IMR-90 (cell line): ENCODE data around the gene RAI1. TPM values are rescaled to one million over a fixed set of nuclear protein-coding genes. Genes with fewer than 3 reads are reported as not detected.

Source experiments
- ATAC-seq: fragments of 200-7000 bp; cut with Tn5 transposase; 2 replicates; pipeline ENCODE4 v1.9.1; 2020; ENCODE audit warnings: low read depth, mild to moderate bottlenecking, moderate library complexity
- BruUV-seq: library from RNA; stranded (reverse); fragments of 400-500 nt; replicated peaks from 2 replicates; lab custom pipeline; 2021; lab: Mats Ljungman, UMichigan
- CTCF ChIA-PET: fragments of 300-600 bp; formaldehyde crosslinking; extraction: SDS; loops from one replicate; lab custom pipeline; 2021; ENCODE audit warnings: antibody characterized with exemption; lab: Yijun Ruan, JAX
- POLR2A ChIA-PET: fragments of 300-600 bp; sonication (Branson Sonifier 250); formaldehyde crosslinking; loops from one replicate; lab custom pipeline; 2022; ENCODE audit warnings: antibody characterized with exemption; ENCODE audit not compliant: unreplicated experiment; lab: Charles Lee
- DNase-seq: peaks from one replicate; pipeline ENCODE4 v3.0.0; 2013
- H2AFZ ChIP-seq: replicated peaks from 2 replicates; pipeline ENCODE3; 2013; ENCODE audit warnings: low read length, mild to moderate bottlenecking; ENCODE audit not compliant: poor library complexity
- H2AK5ac ChIP-seq: 2 replicates; pipeline ENCODE4 v1.6.1; 2013; ENCODE audit warnings: low read depth, low read length, inconsistent platforms
- H2AK9ac ChIP-seq: replicated peaks from 2 replicates; pipeline ENCODE3; 2013; ENCODE audit warnings: mild to moderate bottlenecking, low read depth, low read length, moderate library complexity; ENCODE audit not compliant: poor library complexity
- H2BK120ac ChIP-seq: 2 replicates; pipeline ENCODE4 v1.6.1; 2013; ENCODE audit warnings: low read depth, low read length, inconsistent platforms
- H2BK15ac ChIP-seq: 3 replicates; pipeline ENCODE4 v1.6.1; 2013; ENCODE audit warnings: low read depth, low read length, inconsistent platforms
- H2BK20ac ChIP-seq: 2 replicates; pipeline ENCODE4 v1.6.1; 2013; ENCODE audit warnings: low read depth, mild to moderate bottlenecking, inconsistent platforms, low read length, moderate library complexity
- H2BK5ac ChIP-seq: 2 replicates; pipeline ENCODE4 v1.6.1; 2013; ENCODE audit warnings: mild to moderate bottlenecking, low read depth, low read length, inconsistent platforms; ENCODE audit not compliant: poor library complexity, severe bottlenecking
- H3K14ac ChIP-seq: replicated peaks from 2 replicates; pipeline ENCODE4 v1.6.1; 2013; ENCODE audit warnings: low read depth, low read length, inconsistent platforms
- H3K18ac ChIP-seq: 2 replicates; pipeline ENCODE4 v1.6.1; 2013; ENCODE audit warnings: low read depth, low read length, control low read depth
- H3K23ac ChIP-seq: 2 replicates; pipeline ENCODE4 v1.6.1; 2013; ENCODE audit warnings: low read depth, low read length, inconsistent platforms
- H3K27ac ChIP-seq: 2 replicates; pipeline ENCODE4 v1.5.1; 2013; ENCODE audit warnings: mild to moderate bottlenecking, control low read depth, low read length; ENCODE audit not compliant: insufficient read depth
- H3K27me3 ChIP-seq: 2 replicates; pipeline ENCODE4 v1.6.1; 2013; ENCODE audit warnings: low read length; ENCODE audit not compliant: control insufficient read depth, insufficient read depth
- H3K36me3 ChIP-seq: 2 replicates; pipeline ENCODE4 v1.6.1; 2013; ENCODE audit warnings: low read length, mixed read lengths; ENCODE audit not compliant: control insufficient read depth, insufficient read depth
- H3K4ac ChIP-seq: 2 replicates; pipeline ENCODE4 v1.6.1; 2013; ENCODE audit warnings: low read depth, low read length, inconsistent platforms
- H3K4me1 ChIP-seq: 2 replicates; pipeline ENCODE4 v1.6.1; 2013; ENCODE audit warnings: low read length, mixed read lengths; ENCODE audit not compliant: control insufficient read depth, insufficient read depth
- H3K4me2 ChIP-seq: 2 replicates; pipeline ENCODE4 v1.6.1; 2013; ENCODE audit warnings: low read depth, mild to moderate bottlenecking, control low read depth, low read length, moderate library complexity
- H3K4me3 ChIP-seq: 2 replicates; pipeline ENCODE4 v1.5.1; 2013; ENCODE audit warnings: low read depth, mild to moderate bottlenecking, control low read depth, low read length, moderate library complexity; ENCODE audit not compliant: insufficient read depth
- H3K56ac ChIP-seq: 2 replicates; pipeline ENCODE4 v1.6.1; 2013; ENCODE audit warnings: low read length, inconsistent platforms; ENCODE audit not compliant: insufficient read depth; ENCODE audit errors: extremely low read depth
- H3K79me1 ChIP-seq, 2 experiments: 2 replicates each; pipeline ENCODE4 v1.6.1; 2013; ENCODE audit warnings: low read length in 2 of 2, inconsistent platforms in 1 of 2, low read depth in 1 of 2
- H3K9ac ChIP-seq: 2 replicates; pipeline ENCODE4 v1.6.1; 2013; ENCODE audit warnings: low read depth, low read length, control low read depth
- H3K9me1 ChIP-seq: 2 replicates; pipeline ENCODE4 v1.6.1; 2013; ENCODE audit warnings: low read length, inconsistent platforms; ENCODE audit not compliant: insufficient read depth
- H3K9me3 ChIP-seq: 2 replicates; pipeline ENCODE4 v1.6.1; 2013; ENCODE audit warnings: low read length; ENCODE audit not compliant: control insufficient read depth, insufficient read depth
- H4K20me1 ChIP-seq: 2 replicates; pipeline ENCODE4 v1.6.1; 2013; ENCODE audit warnings: low read length, inconsistent platforms; ENCODE audit not compliant: insufficient read depth
- H4K5ac ChIP-seq: 2 replicates; pipeline ENCODE4 v1.6.1; 2013; ENCODE audit warnings: mild to moderate bottlenecking, low read depth, low read length, control low read depth
- H4K8ac ChIP-seq, 2 experiments: 2 replicates each; pipeline ENCODE4 v1.6.1; 2013; ENCODE audit warnings: low read depth in 2 of 2, low read length in 2 of 2, control low read depth in 1 of 2, inconsistent platforms in 1 of 2
- H4K91ac ChIP-seq: 2 replicates; pipeline ENCODE4 v1.6.1; 2013; ENCODE audit warnings: low read depth, low read length, inconsistent platforms; ENCODE audit not compliant: insufficient read depth
- BHLHE40 ChIP-seq: fragments of 150-350 bp; IDR thresholded peaks from 2 replicates; pipeline ENCODE4 v1.6.1; 2016; ENCODE audit warnings: mild to moderate bottlenecking, low read depth, low read length
- CEBPB ChIP-seq: IDR thresholded peaks from 2 replicates; pipeline ENCODE4 v1.6.1; 2012; ENCODE audit warnings: low read depth, low read length, improper control_type of control experiment
- CHD1 ChIP-seq: IDR thresholded peaks from 2 replicates; pipeline ENCODE4 v1.6.1; 2012; ENCODE audit warnings: low read depth, low read length, improper control_type of control experiment
- MAFK ChIP-seq: IDR thresholded peaks from 2 replicates; pipeline ENCODE4 v1.6.1; 2012; ENCODE audit warnings: low read depth, low read length, improper control_type of control experiment
- MAZ ChIP-seq: IDR thresholded peaks from 2 replicates; pipeline ENCODE4 v1.6.1; 2012; ENCODE audit warnings: low read depth, mild to moderate bottlenecking, low read length, improper control_type of control experiment, moderate library complexity, borderline replicate concordance
- MXI1 ChIP-seq: IDR thresholded peaks from 2 replicates; pipeline ENCODE4 v1.6.1; 2012; ENCODE audit warnings: low read depth, mild to moderate bottlenecking, low read length, moderate library complexity, borderline replicate concordance
- NFE2L2 ChIP-seq: fragments of 150-350 bp; IDR thresholded peaks from 2 replicates; pipeline ENCODE4 v1.6.1; 2016; ENCODE audit warnings: low read depth, mild to moderate bottlenecking, low read length
- POLR2A ChIP-seq: IDR thresholded peaks from 2 replicates; pipeline ENCODE4 v1.6.1; 2012; ENCODE audit warnings: mild to moderate bottlenecking, low read depth, low read length
- RAD21 ChIP-seq: IDR thresholded peaks from 2 replicates; pipeline ENCODE4 v1.6.1; 2012; ENCODE audit warnings: low read length, improper control_type of control experiment
- RCOR1 ChIP-seq: IDR thresholded peaks from 2 replicates; pipeline ENCODE4 v1.6.1; 2012; ENCODE audit warnings: mild to moderate bottlenecking, low read length, improper control_type of control experiment; ENCODE audit not compliant: insufficient replicate concordance
- RFX5 ChIP-seq: IDR thresholded peaks from 2 replicates; pipeline ENCODE4 v1.8.0; 2012; ENCODE audit warnings: low read depth, mild to moderate bottlenecking, low read length, moderate library complexity
- SMC3 ChIP-seq: fragments of 150-350 bp; IDR thresholded peaks from 2 replicates; pipeline ENCODE4 v1.6.1; 2016; ENCODE audit warnings: low read depth, mild to moderate bottlenecking, antibody characterized with exemption, low read length, moderate library complexity
- WGBS, 2 experiments: methylation state at CpG; one replicate each; pipeline versions ENCODE4 v1.1.5 to v1.1.7; 2013; ENCODE audit warnings: missing lambda C conversion rate in 2 of 2; ENCODE audit not compliant: insufficient read length in 1 of 2; ENCODE audit errors: extremely low coverage in 2 of 2; 5-methylcytosine and 5-hydroxymethylcytosine counted together
- dilution Hi-C: fragments of 300-500 bp; cut with HindIII; formaldehyde crosslinking; loops from one replicate; pipeline ENCODE4 v1.14.3; 2018; ENCODE audit warnings: low sequenced_read_pairs; ENCODE audit not compliant: unreplicated experiment
- in situ Hi-C: fragments of 300-500 bp; cut with MboI; formaldehyde crosslinking; loops from 3 replicates; pipeline ENCODE4 v1.14.3; 2019; ENCODE audit warnings: low sequenced_read_pairs, inconsistent platforms, mixed read lengths
- intact Hi-C: fragments of 100-400 bp; cut with micrococcal nuclease; formaldehyde crosslinking; loops from 2 replicates; pipeline ENCODE4 v1.10.0; 2022
- polyA plus RNA-seq, 3 experiments: library from polyadenylated mRNA; depleted of rRNA; stranded (reverse); fragments of >200 nt; gene quantifications; 2 replicates each; pipeline ENCODE4 v1.2.3, GENCODE V29; 2012; ENCODE audit warnings: low replicate concordance in 1 of 3
- total RNA-seq: library from RNA; depleted of rRNA; stranded (reverse); fragments of >200 nt; gene quantifications from 2 replicates; pipeline ENCODE4 v1.2.3, GENCODE V29; 2012
- TF ChIP-seq, protein P1 (sequence below): conservative IDR thresholded peaks from 2 replicates; pipeline ENCODE4 v1.5.1; 2012; ENCODE audit warnings: mild to moderate bottlenecking, low read depth, low read length, improper control_type of control experiment
- TF ChIP-seq, protein P2 (sequence below): fragments of 150-350 bp; IDR thresholded peaks from 2 replicates; pipeline ENCODE4 v1.6.1; 2016; ENCODE audit warnings: low read depth, mild to moderate bottlenecking, low read length, moderate library complexity, borderline replicate concordance

The RAI1 gene
- total and polyA plus RNA-seq, 2 of the 4 experiments (the other 2 are of a cell fraction): 1.8 to 10.5 TPM

DNA sequence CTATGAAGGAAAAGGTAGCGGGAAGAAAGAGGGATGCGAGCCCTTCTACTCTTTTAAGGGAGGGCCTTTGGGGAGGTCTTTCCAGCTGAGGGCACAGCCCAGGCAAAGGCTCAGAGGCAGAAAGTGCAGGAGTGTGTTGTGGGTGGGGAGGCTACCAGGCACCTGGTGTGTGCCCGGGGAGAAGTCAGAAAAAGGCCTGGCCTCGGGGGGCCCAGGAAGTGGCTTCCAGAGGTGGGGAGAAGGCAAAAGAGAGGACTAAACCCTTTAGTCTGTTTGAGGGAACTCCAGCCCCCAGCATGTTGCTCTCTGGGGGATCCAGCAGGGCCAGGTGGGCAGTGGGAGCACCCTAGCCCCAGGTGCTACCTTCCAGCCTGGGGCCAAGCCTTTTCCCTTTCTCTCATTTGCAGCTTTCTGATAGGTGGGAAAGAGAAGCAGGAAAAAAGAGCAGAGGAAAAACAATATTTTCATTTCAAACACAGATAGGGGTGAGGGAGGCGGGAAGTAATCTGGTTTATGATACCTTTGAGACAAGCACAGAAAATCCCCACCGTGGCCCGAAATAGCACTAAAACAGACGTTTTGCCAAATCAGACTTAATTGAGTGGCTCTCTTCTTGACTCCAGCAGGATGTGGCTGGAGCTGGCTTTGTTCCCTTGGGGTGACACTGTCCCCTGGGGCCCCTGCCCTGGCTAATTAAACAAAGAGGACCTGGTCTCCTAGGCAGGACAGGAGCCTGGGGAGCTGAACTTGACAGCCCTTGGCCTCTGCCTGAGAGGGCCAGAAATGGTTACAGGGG is 10.4 kb downstream of the RAI1 start:
- dilution Hi-C loops: no loop called here
- H3K4me3 ChIP-seq: no peak overlapping the region
- no peaks in the 10 kb centered on the region for H3K27me3 ChIP-seq
- no peak overlapping the region for H4K5ac ChIP-seq
- TF ChIP-seq RCOR1 (no peak), SMC3 (no peak), MAFK (no peak), BHLHE40 (no peak), POLR2A (no peak), MAZ (no peak), CHD1 (no peak), RFX5 (no peak), MXI1 (no peak), RAD21 (no peak), CEBPB (no peak), NFE2L2 (no peak)
- TF ChIP-seq, protein P1, sequence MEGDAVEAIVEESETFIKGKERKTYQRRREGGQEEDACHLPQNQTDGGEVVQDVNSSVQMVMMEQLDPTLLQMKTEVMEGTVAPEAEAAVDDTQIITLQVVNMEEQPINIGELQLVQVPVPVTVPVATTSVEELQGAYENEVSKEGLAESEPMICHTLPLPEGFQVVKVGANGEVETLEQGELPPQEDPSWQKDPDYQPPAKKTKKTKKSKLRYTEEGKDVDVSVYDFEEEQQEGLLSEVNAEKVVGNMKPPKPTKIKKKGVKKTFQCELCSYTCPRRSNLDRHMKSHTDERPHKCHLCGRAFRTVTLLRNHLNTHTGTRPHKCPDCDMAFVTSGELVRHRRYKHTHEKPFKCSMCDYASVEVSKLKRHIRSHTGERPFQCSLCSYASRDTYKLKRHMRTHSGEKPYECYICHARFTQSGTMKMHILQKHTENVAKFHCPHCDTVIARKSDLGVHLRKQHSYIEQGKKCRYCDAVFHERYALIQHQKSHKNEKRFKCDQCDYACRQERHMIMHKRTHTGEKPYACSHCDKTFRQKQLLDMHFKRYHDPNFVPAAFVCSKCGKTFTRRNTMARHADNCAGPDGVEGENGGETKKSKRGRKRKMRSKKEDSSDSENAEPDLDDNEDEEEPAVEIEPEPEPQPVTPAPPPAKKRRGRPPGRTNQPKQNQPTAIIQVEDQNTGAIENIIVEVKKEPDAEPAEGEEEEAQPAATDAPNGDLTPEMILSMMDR: no peak
- TF ChIP-seq, protein P2, sequence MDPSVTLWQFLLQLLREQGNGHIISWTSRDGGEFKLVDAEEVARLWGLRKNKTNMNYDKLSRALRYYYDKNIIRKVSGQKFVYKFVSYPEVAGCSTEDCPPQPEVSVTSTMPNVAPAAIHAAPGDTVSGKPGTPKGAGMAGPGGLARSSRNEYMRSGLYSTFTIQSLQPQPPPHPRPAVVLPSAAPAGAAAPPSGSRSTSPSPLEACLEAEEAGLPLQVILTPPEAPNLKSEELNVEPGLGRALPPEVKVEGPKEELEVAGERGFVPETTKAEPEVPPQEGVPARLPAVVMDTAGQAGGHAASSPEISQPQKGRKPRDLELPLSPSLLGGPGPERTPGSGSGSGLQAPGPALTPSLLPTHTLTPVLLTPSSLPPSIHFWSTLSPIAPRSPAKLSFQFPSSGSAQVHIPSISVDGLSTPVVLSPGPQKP: no peak
- 58% methylated on average over 4 of the region's 8 CpGs; no CpG with 5 or more reads in 1 of the 2 experiments for WGBS, 2 experiments
- peaks cover 90% of the 10 kb centered on the region for H4K20me1 ChIP-seq
- ATAC-seq (no peak), DNase-seq (no peak)
- in situ Hi-C loops: no loop called here
- H3K4me1 ChIP-seq: peaks cover 51% of the 10 kb centered on the region
- H3K9me1 ChIP-seq: peaks cover 35% of the 10 kb centered on the region
- peak overlapping the region; percentile 77 for H2AK9ac ChIP-seq
- no peak overlapping the region for H3K56ac ChIP-seq
- no peak overlapping the region for H2BK15ac ChIP-seq
- H3K18ac ChIP-seq: no peak overlapping the region
- no peaks in the 10 kb centered on the region for H3K36me3 ChIP-seq
- CTCF ChIA-PET: interaction anchor here (0.8 to 1.0 kb wide), 2 partner anchors 9 to 58 kb away, joined by 4 read pairs; no protein-coding TSS in a partner anchor
- H3K79me1 ChIP-seq: peaks cover 15 to 89% of the 10 kb centered on the region in 2 experiments; a peak in 3 of 4 replicates
- 0 out of 2 replicates have a peak overlapping the region, but pooled peaks have one; percentile 46 for H3K14ac ChIP-seq
- H2BK20ac ChIP-seq: 0 out of 2 replicates have a peak overlapping the region, but pooled peaks have one; percentile 16
- peak overlapping the region; percentile 51 for H3K4ac ChIP-seq
- no peak overlapping the region for H2BK120ac ChIP-seq
- no peak overlapping the region for H2AFZ ChIP-seq
- no peak overlapping the region; the same call in 1 of the 2 replicates for H3K9ac ChIP-seq
- peak overlapping the region; percentile 65 for H2AK5ac ChIP-seq
- H3K4me2 ChIP-seq: no peak overlapping the region
- H2BK5ac ChIP-seq: peak overlapping the region; percentile 16
- H3K23ac ChIP-seq: peak overlapping the region; percentile 61
- H4K8ac ChIP-seq: no peak overlapping the region; a peak in 1 of 4 replicates
- H4K91ac ChIP-seq: no peak overlapping the region
- POLR2A ChIA-PET: no interaction called here
- intact Hi-C loops: no loop called here
- no peaks in the 10 kb centered on the region for H3K9me3 ChIP-seq
- peak overlapping the region; percentile 34; the same call in 1 of the 2 replicates for H3K27ac ChIP-seq
- BruUV-seq: no TSS peak
